Fibroblast of lung (primary cell): ENCODE measurements around the gene NAB1.

Experiments
- CTCF ChIP-seq, 2 donors: IDR thresholded peaks in 1 of 2; conservative IDR thresholded peaks in 1 of 2; 1 replicate in 1 of 2; 2 replicates in 1 of 2; pipeline ENCODE4 v1.5.1; 2011 to 2012; ENCODE audit warnings: low read length in 2 of 2, control low read depth in 1 of 2, inconsistent platforms in 1 of 2, low read depth in 1 of 2, mild to moderate bottlenecking in 1 of 2
- EZH2 ChIP-seq: IDR thresholded peaks from 2 replicates; pipeline ENCODE4 v1.5.1; 2012; ENCODE audit warnings: low read length, control low read depth, mild to moderate bottlenecking; ENCODE audit errors: missing control alignments

- TF ChIP-seq CTCF (conservative IDR thresholded peaks at IDR 0.05 in 1 of 2, IDR thresholded peaks at IDR 0.05 in 1 of 2; ENCODE audit: low read depth in 1 of 2, low read length in 2 of 2) (no peak), EZH2 (no peak)
These were observed 12.5 kb upstream of the NAB1 start for GRCh38 chr2:190636361-190636760.
